ENCODE measurements around the gene SPECC1. TPM values are rescaled to one million over a fixed set of nuclear protein-coding genes. Genes with fewer than 3 reads are reported as not detected.

Gene SPECC1
- total and polyA plus RNA-seq, 10 of the 15 experiments (the other 5 are each of a cell fraction or from before 2014, with no cell fraction given) = 6.4 to 40.6 (median 23.9) TPM

- Histone ChIP-seq H3K9ac (ENCODE audit: control insufficient read depth, insufficient read depth, low read length) (no peak overlapping the region), H3K4me2 (ENCODE audit: control insufficient read depth, insufficient read depth) (no peak overlapping the region), H3K9me3 (replicated peaks; ENCODE audit: control insufficient read depth, insufficient read depth, low read length) (no peaks in the 10 kb centered on the region), H3K79me2 (ENCODE audit: control insufficient read depth, insufficient read depth, low read length) (no peaks in the 10 kb centered on the region), H3K27ac (ENCODE audit: control insufficient read depth, insufficient read depth) (no peak overlapping the region), H3K27me3 (replicated peaks in 1 of 2; ENCODE audit: control insufficient read depth in 2 of 2, insufficient read depth in 2 of 2, low read length in 1 of 2) (no peaks in the 10 kb centered on the region), H4K20me1 (ENCODE audit: control insufficient read depth, insufficient read depth) (no peaks in the 10 kb centered on the region), H3K4me1 (ENCODE audit: control insufficient read depth, insufficient read depth, low read length) (no peaks in the 10 kb centered on the region), H3K4me3 (no peak overlapping the region), H2AFZ (ENCODE audit: control insufficient read depth, low read depth, low read length) (no peak overlapping the region), H3K36me3 (ENCODE audit: control insufficient read depth in 2 of 2, insufficient read depth in 2 of 2, low read length in 1 of 2) (no peaks in the 10 kb centered on the region)
- BruUV-seq (replicated peaks) = no TSS peak
- 100% methylated on average over 2 of the region's 2 CpGs for WGBS (ENCODE audit: insufficient coverage, insufficient replicate concordance, low lambda C conversion rate, missing lambda C conversion rate)
- POLR2A ChIA-PET = no interaction called here
- ATAC-seq = no peak
- intact Hi-C loops (cut with micrococcal nuclease; ENCODE audit: unreplicated experiment) (no loop called here), in situ Hi-C loops (cut with MboI) (no loop called here)
- RAD21 ChIA-PET (ENCODE audit: unreplicated experiment) = no interaction called here
- no peak for DNase-seq (ENCODE audit: low read depth, low spot score)
- TF ChIP-seq ZSCAN29 (IDR thresholded peaks at IDR 0.05) = no peak
- TF ChIP-seq IRF4 (IDR thresholded peaks at IDR 0.05; ENCODE audit: low read depth, low read length) = no peak
- TF ChIP-seq ELK1 (IDR thresholded peaks at IDR 0.05; ENCODE audit: low read depth, low read length) = no peak
- TF ChIP-seq RAD51 (IDR thresholded peaks at IDR 0.05) = no peak
- no peak for TF ChIP-seq ZNF24 (IDR thresholded peaks at IDR 0.05)
- no peak for TF ChIP-seq E2F8 (IDR thresholded peaks at IDR 0.05; ENCODE audit: low read depth, partially characterized antibody)
- no peak for TF ChIP-seq POLR2A (IDR thresholded peaks at IDR 0.05; ENCODE audit: low read depth, low read length)
- TF ChIP-seq WRNIP1 (IDR thresholded peaks at IDR 0.05; ENCODE audit: borderline replicate concordance, low read depth, low read length) = no peak
- no peak for TF ChIP-seq BMI1 (IDR thresholded peaks at IDR 0.05; ENCODE audit: borderline replicate concordance)
- no peak for TF ChIP-seq TCF12 (IDR thresholded peaks at IDR 0.05; ENCODE audit: low read depth, low read length)
- CTCF ChIA-PET = no interaction called here
- no peak for FAIRE-seq
- SMC1A ChIA-PET (ENCODE audit: uncharacterized antibody, unreplicated experiment) = interaction anchor here (0.6 kb wide), 1 partner anchor 175 kb away, joined by 3 read pairs; no protein-coding TSS in a partner anchor
These were observed 29.9 kb downstream of the SPECC1 start for GRCh38 chr17:20039037-20039436.
